HCT116 (cell line): ENCODE measurements around the gene SDK2. TPM values are rescaled to one million over a fixed set of nuclear protein-coding genes. Genes with fewer than 3 reads are reported as not detected.

Experiments used
- ATAC-seq: fragments of 200-7000 bp; cut with Tn5 transposase; 2 replicates; pipeline ENCODE4 v1.9.1; 2020; ENCODE audit warnings: mild to moderate bottlenecking, moderate library complexity
- BruUV-seq: library from RNA; stranded (reverse); fragments of 400-500 nt; replicated peaks from 2 replicates; lab custom pipeline; 2021; lab: Mats Ljungman, UMichigan
- CTCF ChIA-PET: fragments of 300-600 bp; sonication (Branson Sonifier 250); formaldehyde crosslinking; loops from one replicate; lab custom pipeline; 2021; ENCODE audit warnings: antibody characterized with exemption; lab: Charles Lee
- POLR2A ChIA-PET: fragments of 300-600, 350-600 bp; sonication (Branson Sonifier 250); formaldehyde crosslinking; loops from one replicate; lab custom pipeline; 2021; ENCODE audit warnings: antibody characterized with exemption; lab: Charles Lee
- RAD21 ChIA-PET, 2 experiments: fragments of 300-600 bp; sonication (Branson Sonifier 250); formaldehyde crosslinking; loops; one replicate each; lab custom pipeline; 2023; ENCODE audit warnings: low total read pairs in 2 of 2; ENCODE audit not compliant: uncharacterized antibody in 2 of 2, unreplicated experiment in 2 of 2, low non-redundant PET in 1 of 2; lab: Charles Lee
- DNase-seq: peaks from one replicate; pipeline ENCODE4 v3.0.0-alpha.2; 2010; ENCODE audit warnings: low read depth, low spot score
- H2AFZ ChIP-seq: fragments of 200-600 bp; shearing (Covaris generic), sonication (generic); 2 replicates; pipeline ENCODE4 v1.6.1; 2017; ENCODE audit warnings: low read depth, mixed run types, mixed read lengths, antibody characterized with exemption, low read length; ENCODE audit not compliant: poor library complexity, severe bottlenecking
- H3K27ac ChIP-seq: 2 replicates; pipeline ENCODE4 v1.5.1; 2012; ENCODE audit warnings: low read depth, low read length
- H3K27me3 ChIP-seq: fragments of 200-600 bp; sonication (generic); 2 replicates; pipeline ENCODE4 v1.6.1; 2016; ENCODE audit warnings: mixed run types, low read length, mixed read lengths; ENCODE audit not compliant: insufficient read depth
- H3K36me3 ChIP-seq, 2 experiments: fragments of 200-500 bp in 1 of 2; fragments of 200-600 bp in 1 of 2; sonication (Bioruptor generic) in 1 of 2; sonication (generic) in 1 of 2; 2 replicates each; pipeline versions ENCODE4 v1.5.1 to v1.6.1; 2014 to 2016; ENCODE audit warnings: low read length in 2 of 2, inconsistent platforms in 1 of 2, mixed read lengths in 1 of 2, mixed run types in 1 of 2; ENCODE audit not compliant: insufficient read depth in 2 of 2, control insufficient read depth in 1 of 2
- H3K4me1 ChIP-seq, 2 experiments: fragments of 200-600 bp in 1 of 2; sonication (generic) in 1 of 2; 2 replicates each; pipeline versions ENCODE4 v1.5.1 to v1.6.1; 2012 to 2017; ENCODE audit warnings: low read length in 2 of 2, inconsistent platforms in 1 of 2, mild to moderate bottlenecking in 1 of 2, mixed read lengths in 1 of 2, mixed run types in 1 of 2, moderate library complexity in 1 of 2; ENCODE audit not compliant: insufficient read depth in 2 of 2, control insufficient read depth in 1 of 2
- H3K4me2 ChIP-seq: fragments of 200-600 bp; sonication (generic); 2 replicates; pipeline ENCODE4 v1.6.1; 2017; ENCODE audit warnings: mixed run types, low read length, mixed read lengths
- H3K4me3 ChIP-seq, 2 experiments: fragments of 200-600 bp in 1 of 2; sonication (generic) in 1 of 2; replicated peaks in 1 of 2; 2 replicates each; pipeline ENCODE4 v1.5.1; 2011 to 2016; ENCODE audit warnings: low read length in 2 of 2, control low read depth in 1 of 2, low read depth in 1 of 2, mild to moderate bottlenecking in 1 of 2, mixed read lengths in 1 of 2, mixed run types in 1 of 2
- H3K79me2 ChIP-seq: fragments of 200-600 bp; sonication (generic); 2 replicates; pipeline ENCODE4 v1.6.1; 2017; ENCODE audit warnings: mild to moderate bottlenecking, mixed run types, low read length, moderate library complexity, mixed read lengths; ENCODE audit not compliant: insufficient read depth
- H3K9ac ChIP-seq: fragments of 200-600 bp; sonication (generic); 2 replicates; pipeline ENCODE4 v1.6.1; 2016; ENCODE audit warnings: low read length, mixed read lengths
- H3K9me2 ChIP-seq: fragments of 200-600 bp; sonication (generic), shearing (Covaris generic); 2 replicates; pipeline ENCODE4 v1.6.1; 2017; ENCODE audit warnings: mixed run types, mild to moderate bottlenecking, moderate library complexity; ENCODE audit not compliant: insufficient read depth
- H3K9me3 ChIP-seq, 2 experiments: fragments of 200-500 bp in 1 of 2; fragments of 200-600 bp in 1 of 2; sonication (Bioruptor generic) in 1 of 2; sonication (generic) in 1 of 2; 2 replicates each; pipeline ENCODE4 v1.6.1; 2014 to 2017; ENCODE audit warnings: low read length in 2 of 2, mixed read lengths in 2 of 2, inconsistent platforms in 1 of 2, low read depth in 1 of 2, mild to moderate bottlenecking in 1 of 2, mixed run types in 1 of 2, moderate library complexity in 1 of 2; ENCODE audit not compliant: control insufficient read depth in 1 of 2, insufficient read depth in 1 of 2
- H4K20me1 ChIP-seq: fragments of 200-600 bp; sonication (generic), shearing (Covaris generic); 2 replicates; pipeline ENCODE4 v1.6.1; 2017; ENCODE audit warnings: mixed run types, mild to moderate bottlenecking, moderate library complexity; ENCODE audit not compliant: insufficient read depth
- CBX3 ChIP-seq: IDR thresholded peaks from 2 replicates; pipeline ENCODE4 v1.6.1; 2012; ENCODE audit warnings: low read depth
- CTCF ChIP-seq, 3 experiments: fragments of 200-600 bp in 1 of 3; sonication (generic) in 1 of 3; IDR thresholded peaks in 2 of 3; conservative IDR thresholded peaks in 1 of 3; 2 replicates each; pipeline ENCODE4 v1.5.1; 2012 to 2017; ENCODE audit warnings: low read depth in 2 of 3, low read length in 2 of 3, antibody characterized with exemption in 1 of 3, borderline replicate concordance in 1 of 3, control low read depth in 1 of 3, mild to moderate bottlenecking in 1 of 3, mixed read lengths in 1 of 3, mixed run types in 1 of 3, moderate library complexity in 1 of 3; ENCODE audit not compliant: insufficient read depth in 1 of 3
- EGR1 ChIP-seq: IDR thresholded peaks from 2 replicates; pipeline ENCODE4 v1.6.1; 2012; ENCODE audit warnings: low read depth
- ELF1 ChIP-seq: IDR thresholded peaks from 2 replicates; pipeline ENCODE4 v1.6.1; 2012; ENCODE audit warnings: low read depth, borderline replicate concordance
- EZH2 ChIP-seq: fragments of 200-600 bp; sonication (generic); IDR thresholded peaks from 2 replicates; pipeline ENCODE4 v1.6.1; 2017; ENCODE audit warnings: antibody characterized with exemption, mixed run types
- EZH2phosphoT487 ChIP-seq: fragments of 200-600 bp; IDR thresholded peaks from 2 replicates; pipeline ENCODE4 v1.6.1; 2018; ENCODE audit warnings: antibody characterized with exemption, borderline replicate concordance
- FOSL1 ChIP-seq: IDR thresholded peaks from 2 replicates; pipeline ENCODE4 v1.6.1; 2012; ENCODE audit warnings: low read depth
- JUND ChIP-seq: IDR thresholded peaks from 2 replicates; pipeline ENCODE4 v1.6.1; 2012
- MAX ChIP-seq: IDR thresholded peaks from 2 replicates; pipeline ENCODE4 v1.6.1; 2012
- POLR2A ChIP-seq: IDR thresholded peaks from 2 replicates; pipeline ENCODE4 v1.7.0; 2011; ENCODE audit warnings: borderline replicate concordance; ENCODE audit not compliant: insufficient read depth, insufficient read length; ENCODE audit errors: extremely low read depth
- POLR2AphosphoS5 ChIP-seq: IDR thresholded peaks from 2 replicates; pipeline ENCODE4 v1.6.1; 2011; ENCODE audit warnings: mild to moderate bottlenecking, low read depth, low read length, moderate library complexity
- REST ChIP-seq: IDR thresholded peaks from 2 replicates; pipeline ENCODE4 v1.6.1; 2012; ENCODE audit warnings: low read depth
- SIN3A ChIP-seq: IDR thresholded peaks from 2 replicates; pipeline ENCODE4 v1.6.1; 2012; ENCODE audit warnings: low read depth
- SRF ChIP-seq: IDR thresholded peaks from 2 replicates; pipeline ENCODE4 v1.6.1; 2012; ENCODE audit warnings: low read depth
- TCF7L2 ChIP-seq: IDR thresholded peaks from 2 replicates; pipeline ENCODE4 v1.7.0; 2011; ENCODE audit warnings: borderline replicate concordance, inconsistent platforms; ENCODE audit not compliant: insufficient read depth, insufficient read length; ENCODE audit errors: extremely low read depth
- YY1 ChIP-seq: IDR thresholded peaks from 2 replicates; pipeline ENCODE4 v1.6.1; 2011; ENCODE audit warnings: low read length, low read depth, moderate library complexity, mild to moderate bottlenecking; ENCODE audit not compliant: insufficient replicate concordance; ENCODE audit errors: extremely low read depth
- ZFX ChIP-seq: fragments of 450-650 bp; IDR thresholded peaks from 2 replicates; pipeline ENCODE4 v1.6.1; 2017
- ZNF274 ChIP-seq: fragments of 200-500 bp; sonication (Bioruptor generic); IDR thresholded peaks from 2 replicates; pipeline ENCODE4 v1.6.1; 2014; ENCODE audit warnings: mild to moderate bottlenecking, low read depth, low read length, inconsistent platforms
- intact Hi-C: fragments of 100-400 bp; cut with micrococcal nuclease; formaldehyde crosslinking; loops from 2 replicates; pipeline ENCODE4 v1.10.0; 2022
- total RNA-seq: library from RNA; stranded (reverse); gene quantifications from one replicate; pipeline ENCODE4 v1.2.1, GENCODE V29; 2021; ENCODE audit not compliant: unreplicated experiment
- TF ChIP-seq, protein P1 (sequence below): IDR thresholded peaks from 2 replicates; pipeline ENCODE4 v1.6.1; 2012

Gene SDK2
- total RNA-seq, 1 experiment from 2014 or later, result 0.10 TPM

DNA sequence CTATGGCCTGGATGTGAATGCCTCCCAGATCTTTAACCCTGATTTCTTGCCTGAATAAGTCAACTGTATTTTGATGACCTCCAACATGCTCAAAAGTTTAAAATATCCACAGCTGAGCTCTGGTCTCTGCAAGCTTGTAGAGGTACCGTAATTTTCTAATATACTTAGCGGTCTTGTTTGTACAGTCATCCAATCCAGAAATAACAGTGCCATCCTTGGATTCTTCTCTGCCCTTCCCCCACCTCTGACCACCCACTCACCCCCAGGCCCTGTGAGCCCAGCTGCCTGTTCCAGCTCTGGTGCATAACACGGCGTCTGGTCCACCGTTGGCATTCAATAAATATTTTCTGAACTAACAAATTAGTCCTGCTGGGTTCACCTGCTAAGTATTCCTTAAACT lies 113.1 kb downstream of the SDK2 start (continued):
- TF ChIP-seq YY1 (no peak), ZFX (no peak)
- TF ChIP-seq, all 23 proteins: peak for 0

DNA sequence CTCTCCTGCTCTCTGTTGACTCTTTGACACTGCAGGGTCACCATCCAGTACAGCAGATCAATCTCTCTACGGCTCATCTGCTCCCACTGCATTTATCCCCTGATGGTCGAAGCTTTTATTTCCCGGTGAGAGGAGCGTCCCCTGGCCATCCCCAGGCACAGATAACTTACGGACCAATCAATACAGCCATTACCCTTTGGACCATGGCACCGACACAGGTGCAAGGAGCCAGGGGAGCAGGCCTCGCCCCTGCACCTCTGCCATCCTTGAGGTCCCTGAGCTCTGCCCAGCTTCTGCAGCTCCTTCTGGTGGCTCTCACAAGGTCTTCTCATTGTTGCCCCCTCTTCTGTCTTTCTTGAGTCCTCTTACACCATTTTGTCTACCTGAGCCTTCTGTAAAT lies 115.6 kb downstream of the SDK2 start:
- BruUV-seq, result no TSS peak

More for the DNA sequence above, 115.6 kb downstream of the SDK2 start:
- no peaks in the 10 kb centered on the region for H3K4me1 ChIP-seq
- H2AFZ ChIP-seq, result no peak overlapping the region
- intact Hi-C loops, result no loop called here
- peaks cover 51% of the 10 kb centered on the region for H3K27me3 ChIP-seq
- ChIA-PET CTCF (no interaction called here), POLR2A (no interaction called here), RAD21 (no interaction called here)
- no peak overlapping the region for H3K4me3 ChIP-seq
- no peak overlapping the region for H3K27ac ChIP-seq
- no peaks in the 10 kb centered on the region for H3K9me2 ChIP-seq
- ATAC-seq, result no peak
- H3K4me2 ChIP-seq, result no peak overlapping the region
- H3K79me2 ChIP-seq, result no peaks in the 10 kb centered on the region
- no peak overlapping the region for H3K9ac ChIP-seq
- TF ChIP-seq, protein P1, sequence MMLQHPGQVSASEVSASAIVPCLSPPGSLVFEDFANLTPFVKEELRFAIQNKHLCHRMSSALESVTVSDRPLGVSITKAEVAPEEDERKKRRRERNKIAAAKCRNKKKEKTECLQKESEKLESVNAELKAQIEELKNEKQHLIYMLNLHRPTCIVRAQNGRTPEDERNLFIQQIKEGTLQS, result no peak
- no peak for TF ChIP-seq EGR1
- no peak for TF ChIP-seq POLR2A
- TF ChIP-seq REST, result no peak
- no peak for TF ChIP-seq CTCF (IDR thresholded peaks at IDR 0.05 in 2 of 3, conservative IDR thresholded peaks at IDR 0.05 in 1 of 3; ENCODE audit: borderline replicate concordance in 1 of 3, insufficient read depth in 1 of 3, low read depth in 2 of 3, low read length in 2 of 3)
- TF ChIP-seq MAX, result no peak
- TF ChIP-seq SRF, result no peak
- no peak for TF ChIP-seq ZNF274
- no peak for TF ChIP-seq SIN3A
- no peak for TF ChIP-seq YY1
- TF ChIP-seq CBX3, result no peak
- no peak for TF ChIP-seq EZH2
- TF ChIP-seq POLR2AphosphoS5, result no peak
- TF ChIP-seq TCF7L2, result no peak
- TF ChIP-seq EZH2phosphoT487, result no peak
- TF ChIP-seq JUND, result no peak
- no peak for TF ChIP-seq FOSL1
- TF ChIP-seq ELF1, result no peak
- H3K36me3 ChIP-seq, result no peaks in the 10 kb centered on the region
- DNase-seq, result no peak
- H4K20me1 ChIP-seq, result no peaks in the 10 kb centered on the region
- no peaks in the 10 kb centered on the region for H3K9me3 ChIP-seq
